HG03457 (cell line): ENCODE results near the gene FGFR4.

ENCODE experiments used
- ATAC-seq: cut with Tn5 transposase; IDR thresholded peaks from one replicate; pipeline ENCODE4 v1.9.1; 2021; ENCODE audit warnings: moderate number of reproducible peaks; ENCODE audit not compliant: unreplicated experiment

FGFR4 gene

GRCh38 chr5:177099422-177100093 lies 12.8 kb downstream of the FGFR4 start:
- no peak for ATAC-seq

- ATAC-seq, result no peak
Observed at GRCh38 chr5:177100714-177101121, 14.0 kb downstream of the FGFR4 start.

GRCh38 chr5:177103523-177104253 lies 17.0 kb downstream of the FGFR4 start:
- ATAC-seq, result no peak

- ATAC-seq, result no peak
Observed at GRCh38 chr5:177105691-177106476, 19.2 kb downstream of the FGFR4 start.

GRCh38 chr5:177107159-177107558 lies 20.4 kb downstream of the FGFR4 start:
- ATAC-seq, result no peak

- ATAC-seq, result no peak
Observed at GRCh38 chr5:177109810-177110209, 23.1 kb downstream of the FGFR4 start.

- ATAC-seq, result no peak
Observed at GRCh38 chr5:177111720-177112394, 25.1 kb downstream of the FGFR4 start.

GRCh38 chr5:177112589-177113220 lies 26.0 kb downstream of the FGFR4 start:
- ATAC-seq, result no peak

- no peak for ATAC-seq
Observed at GRCh38 chr5:177113566-177114424, 27.1 kb downstream of the FGFR4 start.

GRCh38 chr5:177116631-177117373 lies 30.1 kb downstream of the FGFR4 start:
- ATAC-seq, result peak; percentile 61

GRCh38 chr5:177117441-177118045 lies 30.8 kb downstream of the FGFR4 start:
- ATAC-seq, result no peak

- ATAC-seq, result no peak
Observed at GRCh38 chr5:177122566-177122965, 35.9 kb downstream of the FGFR4 start.

- ATAC-seq, result no peak
Observed at GRCh38 chr5:177123789-177124485, 37.2 kb downstream of the FGFR4 start.

GRCh38 chr5:177124486-177124991 lies 37.8 kb downstream of the FGFR4 start:
- no peak for ATAC-seq

GRCh38 chr5:177126771-177127170 lies 40.1 kb downstream of the FGFR4 start:
- no peak for ATAC-seq

GRCh38 chr5:177128551-177128981 lies 41.9 kb downstream of the FGFR4 start:
- no peak for ATAC-seq

- no peak for ATAC-seq
Observed at GRCh38 chr5:177130211-177131018, 43.7 kb downstream of the FGFR4 start.
